Left lung (tissue), 10 donors: Measurements from ENCODE around the gene FSD2. TPM values are rescaled to one million over a fixed set of nuclear protein-coding genes. Genes with fewer than 3 reads are reported as not detected.

Experiments
- ATAC-seq: fragments of 200-7000 bp; cut with Tn5 transposase; one replicate; pipeline ENCODE4 v1.9.1; 2020; ENCODE audit warnings: moderate library complexity
- DNase-seq, 4 donors: peaks; one replicate each; pipeline ENCODE4 v3.0.0-alpha.2; 2013 to 2020
- H3K27ac ChIP-seq, 2 donors: fragments of 200-600 bp; sonication (generic) in 1 of 2; one replicate each; pipeline versions ENCODE4 v1.5.0 to v1.8.0; 2020 to 2021
- H3K27me3 ChIP-seq, 2 donors: fragments of 200-600 bp; sonication (generic) in 1 of 2; one replicate each; pipeline versions ENCODE4 v1.5.0 to v1.8.0; 2020 to 2021
- H3K36me3 ChIP-seq, 2 donors: fragments of 200-600 bp; sonication (generic) in 1 of 2; one replicate each; pipeline versions ENCODE4 v1.5.0 to v1.8.0; 2020 to 2021
- H3K4me1 ChIP-seq, 2 donors: fragments of 200-600 bp; one replicate each; pipeline ENCODE4 v1.8.0; 2021
- H3K4me3 ChIP-seq, 2 donors: fragments of 200-600 bp; sonication (generic) in 1 of 2; one replicate each; pipeline versions ENCODE4 v1.5.0 to v1.8.0; 2020 to 2021; ENCODE audit warnings: mild to moderate bottlenecking in 1 of 2
- H3K9me3 ChIP-seq, 2 donors: fragments of 200-600 bp; sonication (generic) in 1 of 2; one replicate each; pipeline versions ENCODE4 v1.5.0 to v1.8.0; 2020 to 2021
- intact Hi-C, 2 donors: fragments of 100-400 bp; cut with DNase I; formaldehyde crosslinking; loops; one replicate each; pipeline versions ENCODE4 v1.11.2 to v1.14.2; 2022
- polyA plus RNA-seq, 6 donors: library from polyadenylated mRNA; unstranded; fragments of 120-200 nt; gene quantifications; one replicate each; pipeline ENCODE4 v1.2.1, GENCODE V29; 2013; ENCODE audit not compliant: insufficient read length in 6 of 6
- total RNA-seq, 2 donors: library from RNA; stranded (reverse); fragmentation: NEBNext Ultra II Directional; extraction: Animal tissue kit (Norgen Biotek cat#: 25700); gene quantifications; one replicate each; pipeline ENCODE4 v1.2.1, GENCODE V29; 2021
- TF ChIP-seq, protein P1 (sequence below), 2 donors: fragments of 200-600 bp; sonication (generic) in 1 of 2; IDR thresholded peaks; one replicate each; pipeline versions ENCODE4 v1.5.0 to v1.8.0; 2021; ENCODE audit warnings: antibody characterized with exemption in 2 of 2
- donor health status: DM: no; HTN: yes; CAD: no.
- donor health status: DM: no; HTN: no; CAD: no.

Gene FSD2
- total and polyA plus RNA-seq, 8 donors = 0.11 to 1.3 (median 0.33) TPM; not detected in 1

DNA sequence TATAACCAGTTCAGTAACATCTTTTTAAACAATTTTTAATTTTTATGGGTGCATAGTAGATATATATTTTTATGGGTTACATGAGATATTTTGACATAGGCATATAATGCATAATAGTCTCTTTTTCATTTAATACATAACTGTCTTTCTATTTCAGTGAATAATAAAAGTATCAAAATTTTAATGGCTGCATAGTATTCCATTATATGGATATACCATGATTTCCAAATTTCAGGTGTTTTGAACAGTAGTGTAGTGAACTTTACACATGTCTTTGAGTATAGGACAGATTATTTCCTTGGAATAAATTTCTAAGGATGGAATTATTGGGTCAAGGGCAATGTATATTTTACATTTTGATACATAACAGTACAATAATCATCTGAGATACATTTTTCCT, 14.3 kb upstream of the FSD2 start:
- Histone ChIP-seq H3K27ac (no peak overlapping the region), H3K4me1 (no peaks in the 10 kb centered on the region), H3K27me3 (no peaks in the 10 kb centered on the region), H3K4me3 (no peak overlapping the region), H3K36me3 (peaks cover 5 to 100% of the 10 kb centered on the region in 2 donors), H3K9me3 (no peaks in the 10 kb centered on the region)
- TF ChIP-seq, protein P1, sequence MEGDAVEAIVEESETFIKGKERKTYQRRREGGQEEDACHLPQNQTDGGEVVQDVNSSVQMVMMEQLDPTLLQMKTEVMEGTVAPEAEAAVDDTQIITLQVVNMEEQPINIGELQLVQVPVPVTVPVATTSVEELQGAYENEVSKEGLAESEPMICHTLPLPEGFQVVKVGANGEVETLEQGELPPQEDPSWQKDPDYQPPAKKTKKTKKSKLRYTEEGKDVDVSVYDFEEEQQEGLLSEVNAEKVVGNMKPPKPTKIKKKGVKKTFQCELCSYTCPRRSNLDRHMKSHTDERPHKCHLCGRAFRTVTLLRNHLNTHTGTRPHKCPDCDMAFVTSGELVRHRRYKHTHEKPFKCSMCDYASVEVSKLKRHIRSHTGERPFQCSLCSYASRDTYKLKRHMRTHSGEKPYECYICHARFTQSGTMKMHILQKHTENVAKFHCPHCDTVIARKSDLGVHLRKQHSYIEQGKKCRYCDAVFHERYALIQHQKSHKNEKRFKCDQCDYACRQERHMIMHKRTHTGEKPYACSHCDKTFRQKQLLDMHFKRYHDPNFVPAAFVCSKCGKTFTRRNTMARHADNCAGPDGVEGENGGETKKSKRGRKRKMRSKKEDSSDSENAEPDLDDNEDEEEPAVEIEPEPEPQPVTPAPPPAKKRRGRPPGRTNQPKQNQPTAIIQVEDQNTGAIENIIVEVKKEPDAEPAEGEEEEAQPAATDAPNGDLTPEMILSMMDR (IDR thresholded peaks at IDR 0.05) = no peak
- intact Hi-C loops = no loop called here
- ATAC-seq (no peak), DNase-seq (no peak)

DNA sequence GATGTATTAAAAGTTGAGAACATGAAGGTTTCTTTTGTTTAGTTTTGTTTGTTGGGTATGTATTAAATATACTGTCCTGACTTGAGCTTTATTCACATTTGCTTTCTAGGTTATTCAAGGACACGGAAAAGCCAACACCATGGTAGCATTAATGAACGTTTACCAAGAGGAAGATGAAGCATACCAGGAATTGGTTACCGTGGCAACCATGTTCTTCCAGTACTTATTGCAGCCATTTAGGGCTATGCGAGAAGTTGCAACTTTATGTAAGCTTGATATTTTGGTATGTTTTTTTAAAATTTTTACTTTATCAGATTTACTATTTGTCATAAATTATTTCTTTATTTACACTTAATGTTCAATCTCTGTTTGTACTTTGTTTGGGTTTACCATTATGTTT, 7.1 kb upstream of the FSD2 start:
- Histone ChIP-seq H3K27ac (no peak overlapping the region), H3K27me3 (no peaks in the 10 kb centered on the region), H3K9me3 (no peaks in the 10 kb centered on the region), H3K36me3 (peaks cover 0 to 51% of the 10 kb centered on the region in 2 donors), H3K4me1 (peaks cover 6 to 21% of the 10 kb centered on the region in 2 donors), H3K4me3 (no peak overlapping the region)
- intact Hi-C loops = no loop called here
- ATAC-seq (no peak), DNase-seq (no peak)
- TF ChIP-seq, protein P1 (IDR thresholded peaks at IDR 0.05) = no peak

DNA sequence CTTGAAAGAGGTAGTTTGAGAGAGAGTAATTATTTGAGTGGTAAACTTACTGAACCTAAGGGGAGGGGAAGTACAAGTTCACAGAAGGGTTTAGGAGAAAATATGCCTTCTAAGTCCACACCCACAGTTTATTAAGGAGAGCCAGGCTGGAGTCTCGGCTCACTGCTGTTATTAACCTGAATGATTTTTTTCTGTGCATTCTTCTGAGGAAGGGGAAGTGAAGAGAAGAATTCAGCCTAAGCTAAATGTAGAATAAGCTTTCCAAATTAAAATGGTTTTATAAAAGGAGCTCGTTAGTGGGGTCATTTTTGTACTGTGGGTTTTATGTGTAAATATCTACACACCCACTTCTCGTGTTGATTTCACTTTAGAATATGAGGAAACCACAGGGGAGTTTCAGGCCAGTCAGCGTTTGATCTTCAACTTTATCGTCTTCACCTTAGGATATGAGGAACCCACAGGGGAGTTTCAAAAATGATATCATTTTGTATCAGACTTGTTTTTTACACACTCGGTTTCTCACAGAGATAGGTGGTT, 5.1 kb upstream of the FSD2 start:
- no peak for ATAC-seq
- H3K36me3 ChIP-seq = peaks cover 0 to 31% of the 10 kb centered on the region in 2 donors
- peak in 1 of 4 donors; percentile 10 for DNase-seq
- no peaks in the 10 kb centered on the region for H3K9me3 ChIP-seq
- no peaks in the 10 kb centered on the region for H3K27me3 ChIP-seq
- peak overlapping the region; percentile 99 to 100 for H3K27ac ChIP-seq
- TF ChIP-seq, protein P1 (IDR thresholded peaks at IDR 0.05) = no peak
- intact Hi-C loops = no loop called here
- peak overlapping the region; percentile 86 to 91 for H3K4me3 ChIP-seq
- H3K4me1 ChIP-seq = peaks cover 6 to 21% of the 10 kb centered on the region in 2 donors

DNA sequence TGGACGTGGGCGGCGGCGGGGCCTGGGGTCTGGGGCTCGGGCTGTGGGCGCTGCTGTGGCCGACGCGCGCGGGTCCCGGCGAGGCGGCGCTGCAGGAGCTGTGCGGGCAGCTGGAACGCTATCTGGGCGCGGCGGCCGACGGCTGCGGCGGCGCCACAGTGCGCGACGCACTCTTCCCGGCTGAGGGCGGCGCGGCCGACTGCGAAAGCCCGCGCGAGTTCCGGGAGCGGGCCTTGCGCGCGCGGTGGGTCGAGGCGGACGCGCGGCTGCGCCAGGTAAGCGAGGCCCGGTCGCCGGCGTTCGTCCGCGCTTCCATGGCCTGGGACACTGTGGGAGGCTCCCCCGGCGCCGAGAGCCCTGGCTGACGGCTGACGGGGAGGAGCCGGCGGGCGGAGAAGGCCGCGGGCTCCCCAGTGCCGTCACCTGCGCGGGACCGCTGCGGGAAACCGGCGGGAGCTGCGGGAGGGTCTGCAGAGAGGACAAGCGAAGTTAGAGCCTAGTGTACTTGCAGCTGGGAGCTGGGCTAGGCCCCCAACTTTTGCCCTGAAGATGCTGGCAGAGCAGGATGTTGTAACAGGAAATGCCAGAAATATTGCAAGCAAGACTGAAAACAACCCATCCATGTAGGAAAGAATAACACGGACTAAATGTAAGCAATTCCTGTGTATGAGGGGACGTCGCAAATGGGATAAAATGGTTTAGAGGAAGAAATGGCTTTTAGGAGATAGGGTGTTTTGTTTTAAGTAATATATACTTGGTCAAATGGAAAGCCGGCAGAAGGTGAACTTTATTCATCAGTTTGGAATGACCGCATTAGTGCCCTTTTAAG, 4.4 kb upstream of the FSD2 start:
- ATAC-seq (peak; percentile 7), DNase-seq (peak; percentile 36 to 88 (median 38))
- peaks cover 0 to 24% of the 10 kb centered on the region in 2 donors for H3K36me3 ChIP-seq
- intact Hi-C loops = no loop called here
- peak overlapping the region; percentile 86 to 91 for H3K4me3 ChIP-seq
- peaks cover 6 to 21% of the 10 kb centered on the region in 2 donors for H3K4me1 ChIP-seq
- TF ChIP-seq, protein P1 (IDR thresholded peaks at IDR 0.05) = no peak
- H3K9me3 ChIP-seq = no peaks in the 10 kb centered on the region
- H3K27me3 ChIP-seq = no peaks in the 10 kb centered on the region
- peak overlapping the region; percentile 99 to 100 for H3K27ac ChIP-seq

DNA sequence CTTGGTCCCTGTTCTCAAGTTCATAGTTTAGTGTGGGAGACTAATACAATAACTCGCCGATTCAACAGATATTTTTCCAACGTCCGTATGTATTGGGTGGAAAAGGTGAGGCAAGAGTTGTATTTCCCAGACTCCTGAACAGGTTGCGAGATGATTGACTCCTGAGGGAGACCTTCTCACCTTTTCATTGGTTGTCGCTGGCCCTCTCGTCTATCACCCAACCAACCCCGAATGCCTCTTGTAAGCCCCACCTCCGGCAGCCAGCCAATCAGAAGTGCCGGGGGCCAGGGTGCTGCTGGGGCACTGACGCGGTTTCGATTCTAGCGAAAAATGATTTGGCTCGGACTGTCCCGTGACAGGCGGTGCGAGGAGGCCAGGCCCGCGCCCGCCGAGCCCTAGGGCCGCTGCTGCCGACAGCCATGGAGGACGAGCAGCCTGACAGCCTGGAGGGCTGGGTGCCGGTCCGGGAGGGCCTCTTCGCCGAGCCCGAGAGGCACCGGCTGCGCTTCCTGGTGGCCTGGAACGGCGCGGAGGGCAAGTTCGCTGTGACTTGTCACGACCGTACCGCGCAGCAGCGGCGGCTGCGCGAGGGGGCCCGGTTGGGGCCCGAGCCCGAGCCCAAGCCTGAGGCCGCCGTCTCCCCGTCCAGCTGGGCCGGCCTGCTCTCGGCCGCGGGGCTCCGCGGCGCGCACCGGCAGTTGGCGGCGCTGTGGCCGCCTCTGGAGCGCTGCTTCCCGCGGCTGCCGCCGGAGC, 3.6 kb upstream of the FSD2 start, which contains the start of gene WHAMM:
Gene WHAMM (plus strand): TSS at position 321 of the 753 bp plus-strand sequence. CDS start 99 bp downstream, at position 420.
- ATAC-seq (peak; percentile 94), DNase-seq (peak; percentile 95 to 98 (median 98))
- TF ChIP-seq, protein P1 (IDR thresholded peaks at IDR 0.05) = no peak
- H3K27me3 ChIP-seq = no peaks in the 10 kb centered on the region
- peak within 1 kb of the TSS; percentile 99 to 100 for H3K27ac ChIP-seq
- intact Hi-C loops = no loop called here
- H3K4me1 ChIP-seq = peaks cover 6 to 21% of the 10 kb centered on the region in 2 donors
- peak within 1 kb of the TSS; percentile 86 to 91 for H3K4me3 ChIP-seq
- H3K9me3 ChIP-seq = no peaks in the 10 kb centered on the region
- peaks cover 0 to 16% of the 10 kb centered on the region in 2 donors for H3K36me3 ChIP-seq
